ENCODE results near the gene ACTR2. TPM values are rescaled to one million over a fixed set of nuclear protein-coding genes. Genes with fewer than 3 reads are reported as not detected.

ACTR2 gene
- total and polyA plus RNA-seq, 7 donors, result 38.9 to 99.0 (median 84.1) TPM

GRCh38 chr2:65186093-65186868, 41.4 kb upstream of the ACTR2 start:
- no peak for TF ChIP-seq CTCF (IDR thresholded peaks at IDR 0.05)
- no peaks in the 10 kb centered on the region for H3K36me3 ChIP-seq (ENCODE audit: insufficient read depth in 1 of 2, low read depth in 1 of 2)
- intact Hi-C loops (cut with DNase I), result loop anchor here (2.0 to 5.0 kb wide), 3 partner anchors 121 to 269 kb away; no protein-coding TSS in a partner anchor
- no peaks in the 10 kb centered on the region for H3K4me1 ChIP-seq
- no peaks in the 10 kb centered on the region for H3K27me3 ChIP-seq (ENCODE audit: insufficient read depth in 3 of 3, low read length in 2 of 3)
- no peak overlapping the region for H3K4me3 ChIP-seq
- H3K9me3 ChIP-seq, result no peaks in the 10 kb centered on the region
- WGBS, 3 donors, result 93 to 94% (median 94%) methylated on average over 23 of the region's 23 CpGs
- ATAC-seq, result no peak
- no peak overlapping the region for H3K27ac ChIP-seq
- DNase-seq, result no peak

DNA sequence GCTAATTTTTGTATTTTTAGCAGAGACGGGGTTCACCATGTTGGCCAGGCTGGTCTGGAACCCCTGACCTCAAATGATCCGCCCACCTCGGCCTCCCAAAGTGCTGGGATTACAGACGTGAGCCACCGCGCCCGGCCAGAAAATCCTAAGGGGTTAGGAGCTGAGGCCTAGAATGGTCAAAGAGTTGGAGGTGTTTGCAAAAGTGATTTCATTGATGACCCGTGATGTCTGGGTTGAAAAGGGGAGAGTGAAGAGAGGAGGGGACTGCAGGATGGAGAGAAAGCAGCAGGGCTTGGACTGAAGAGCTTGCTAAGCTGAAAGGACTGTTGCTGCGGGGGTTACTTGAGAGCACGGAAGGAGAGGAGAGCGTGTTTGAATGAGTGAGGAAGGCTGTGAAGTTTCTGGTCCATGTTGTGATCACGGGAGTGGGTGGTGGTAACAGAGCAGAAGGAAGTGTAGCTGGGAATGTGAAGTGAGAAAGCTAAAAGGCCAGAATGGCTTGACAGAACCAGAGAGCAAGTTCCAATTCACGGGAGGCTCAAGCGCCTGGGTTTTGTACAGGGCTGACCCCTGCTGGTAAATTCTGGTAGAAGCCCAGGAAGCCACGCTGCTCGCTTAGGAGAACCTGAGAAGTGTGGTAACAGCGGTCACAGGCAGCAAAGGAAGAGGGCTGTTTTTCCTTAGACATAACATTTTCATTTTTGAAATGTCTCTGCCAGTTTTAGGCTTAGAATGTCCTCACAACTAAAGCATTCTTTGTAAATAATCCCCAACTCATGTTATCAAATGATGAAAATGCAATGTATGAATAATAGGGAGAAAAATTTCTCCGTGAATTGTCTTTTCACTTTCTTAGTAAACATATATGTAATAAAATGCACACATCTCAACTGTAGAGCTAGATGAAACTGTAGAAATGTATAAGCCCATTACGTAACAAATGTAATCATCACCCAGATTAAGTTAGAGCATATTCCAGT, 40.5 kb upstream of the ACTR2 start:
- intact Hi-C loops (cut with DNase I), result loop anchor here (1.0 to 5.0 kb wide), 4 partner anchors 122 to 270 kb away; no protein-coding TSS in a partner anchor
- 55 to 59% (median 56%) methylated on average over 19 of the region's 19 CpGs for WGBS, 3 donors
- DNase-seq (peak; percentile 69 to 79), ATAC-seq (peak; percentile 94 to 100 (median 97))
- peak; percentile 82 for TF ChIP-seq CTCF (IDR thresholded peaks at IDR 0.05)
- Histone ChIP-seq H3K27ac (no peak overlapping the region), H3K27me3 (ENCODE audit: insufficient read depth in 3 of 3, low read length in 2 of 3) (no peaks in the 10 kb centered on the region), H3K36me3 (ENCODE audit: insufficient read depth in 1 of 2, low read depth in 1 of 2) (no peaks in the 10 kb centered on the region), H3K4me3 (no peak overlapping the region), H3K4me1 (no peaks in the 10 kb centered on the region), H3K9me3 (no peaks in the 10 kb centered on the region)

DNA sequence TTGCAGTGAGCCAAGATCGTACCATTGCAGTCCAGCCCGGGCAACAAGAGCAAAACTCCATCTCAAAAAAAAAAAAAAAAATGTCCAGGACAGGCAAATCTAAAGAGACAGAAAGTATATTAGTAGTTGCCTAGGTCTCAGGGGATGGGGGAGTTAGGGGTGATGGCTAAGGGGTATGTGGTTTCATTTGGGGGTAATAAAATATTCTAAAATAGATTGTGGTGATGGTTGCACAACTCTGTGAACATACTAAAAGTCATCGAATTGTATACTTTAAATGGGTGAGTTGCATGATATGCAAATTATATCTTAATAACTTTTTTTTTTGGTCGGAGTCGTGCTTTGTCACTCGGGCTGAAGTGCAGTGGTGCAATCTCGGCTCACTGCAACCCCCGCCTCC, 34.2 kb upstream of the ACTR2 start:
- intact Hi-C loops (cut with DNase I), result no loop called here
- Histone ChIP-seq H3K36me3 (ENCODE audit: insufficient read depth in 1 of 2, low read depth in 1 of 2) (no peaks in the 10 kb centered on the region), H3K27ac (no peak overlapping the region), H3K4me3 (no peak overlapping the region), H3K9me3 (no peaks in the 10 kb centered on the region), H3K27me3 (ENCODE audit: insufficient read depth in 3 of 3, low read length in 2 of 3) (no peaks in the 10 kb centered on the region), H3K4me1 (peaks cover 7% of the 10 kb centered on the region)
- no peak for TF ChIP-seq CTCF (IDR thresholded peaks at IDR 0.05)
- DNase-seq, result no peak
- 89 to 93% (median 93%) methylated on average over 8 of the region's 8 CpGs for WGBS, 3 donors
- ATAC-seq, result no peak

GRCh38 chr2:65198737-65199136, 28.9 kb upstream of the ACTR2 start:
- H3K27ac ChIP-seq, result peak overlapping the region; percentile 71
- H3K4me1 ChIP-seq, result peaks cover 9% of the 10 kb centered on the region
- no peaks in the 10 kb centered on the region for H3K9me3 ChIP-seq
- ATAC-seq (peak; percentile 91 to 99 (median 96)), DNase-seq (peak; percentile 56 to 87)
- no peaks in the 10 kb centered on the region for H3K36me3 ChIP-seq (ENCODE audit: insufficient read depth in 1 of 2, low read depth in 1 of 2)
- no peak overlapping the region for H3K4me3 ChIP-seq
- H3K27me3 ChIP-seq (ENCODE audit: insufficient read depth in 3 of 3, low read length in 2 of 3), result no peaks in the 10 kb centered on the region
- WGBS, 3 donors, result 18 to 25% (median 24%) methylated on average over 2 of the region's 2 CpGs
- no peak for TF ChIP-seq CTCF (IDR thresholded peaks at IDR 0.05)
- intact Hi-C loops (cut with DNase I), result no loop called here

All from psoas muscle (tissue), 8 donors.